HepG2 (cell line): ENCODE data around the gene ATP2B3. TPM values are rescaled to one million over a fixed set of nuclear protein-coding genes. Genes with fewer than 3 reads are reported as not detected.
A peak's percentile ranks its signal among the peaks of the same experiment; 100 is the strongest.

Experiments used
- ATM ChIP-seq: fragments of 450-650 bp; IDR thresholded peaks from 2 replicates; pipeline ENCODE4 v1.7.1; 2017; ENCODE audit warnings: mild to moderate bottlenecking, borderline replicate concordance
- ESRRA ChIP-seq: sonication (generic); formaldehyde crosslinking; IDR thresholded peaks from 2 replicates; pipeline ENCODE4 v1.5.1; 2020; ENCODE audit warnings: mild to moderate bottlenecking, low read depth, missing genetic modification reagents
- GATA4 ChIP-seq: sonication (generic); IDR thresholded peaks from 2 replicates; pipeline ENCODE4 v1.6.1; 2016; ENCODE audit warnings: antibody characterized with exemption, low read depth, borderline replicate concordance
- HDAC1 ChIP-seq: sonication (generic); formaldehyde crosslinking; IDR thresholded peaks from 2 replicates; pipeline ENCODE4 v1.5.1; 2020; ENCODE audit warnings: mild to moderate bottlenecking, missing genetic modification reagents
- HNRNPL ChIP-seq: fragments of 200-400 bp; formaldehyde crosslinking; IDR thresholded peaks from 2 replicates; pipeline ENCODE4 v1.6.1; 2017; ENCODE audit warnings: mild to moderate bottlenecking, low read depth, low read length
- HOXA3 ChIP-seq: sonication (generic); formaldehyde crosslinking; IDR thresholded peaks from 2 replicates; pipeline ENCODE4 v1.5.0; 2020; ENCODE audit warnings: missing genetic modification reagents
- KAT7 ChIP-seq: IDR thresholded peaks from 2 replicates; pipeline ENCODE4 v1.6.1; 2018; ENCODE audit warnings: borderline replicate concordance, missing compliant biosample characterization
- RAD21 ChIP-seq: fragments of 450-650 bp; formaldehyde crosslinking; IDR thresholded peaks from 2 replicates; pipeline ENCODE4 v1.5.0; 2020; ENCODE audit warnings: mild to moderate bottlenecking
- SUZ12 ChIP-seq: fragments of 150-350 bp; IDR thresholded peaks from 2 replicates; pipeline ENCODE4 v1.6.1; 2014; ENCODE audit warnings: low read depth, low read length
- TAF1 ChIP-seq: sonication (generic); formaldehyde crosslinking; IDR thresholded peaks from 2 replicates; pipeline ENCODE4 v1.4.0; 2020; ENCODE audit warnings: missing genetic modification reagents
- ZNF501 ChIP-seq: sonication (generic); formaldehyde crosslinking; IDR thresholded peaks from 2 replicates; pipeline ENCODE4 v1.5.1; 2020; ENCODE audit warnings: mild to moderate bottlenecking, moderate library complexity, missing genetic modification reagents
- ZNF629 ChIP-seq: sonication (generic); formaldehyde crosslinking; conservative IDR thresholded peaks from 2 replicates; pipeline ENCODE4 v1.5.0; 2020; ENCODE audit warnings: missing genetic modification reagents
- ZNF678 ChIP-seq: sonication (generic); formaldehyde crosslinking; IDR thresholded peaks from 2 replicates; pipeline ENCODE4 v1.4.0; 2020; ENCODE audit warnings: mild to moderate bottlenecking, missing genetic modification reagents
- ZNF816 ChIP-seq: sonication (generic); formaldehyde crosslinking; IDR thresholded peaks from 2 replicates; pipeline ENCODE4 v1.8.0; 2022; ENCODE audit warnings: missing genetic modification reagents, mild to moderate bottlenecking, borderline replicate concordance
- polyA plus RNA-seq, 8 experiments: library from polyadenylated mRNA; depleted of rRNA in 3 of 8; stranded (reverse) in 7 of 8; unstranded in 1 of 8; fragments of >200 nt; fragmentation: Illumina TruSeq in 4 of 8; extraction: Trizol in 4 of 8; gene quantifications; 2 replicates each; pipeline versions ENCODE4 v1.2.1 to v1.2.3, GENCODE V29; 2011 to 2016; ENCODE audit warnings: low read depth in 4 of 8, missing spikeins in 1 of 8, mixed read lengths in 1 of 8; ENCODE audit not compliant: insufficient read depth in 1 of 8
- total RNA-seq, 5 experiments: library from RNA; depleted of rRNA; stranded (reverse); fragments of >200 nt; fragmentation: Illumina TruSeq; extraction: Trizol; gene quantifications; 2 replicates each; pipeline ENCODE4 v1.2.3, GENCODE V29; 2016; ENCODE audit warnings: low read depth in 1 of 5
- TF ChIP-seq, protein P1 (sequence below): sonication (generic); formaldehyde crosslinking; IDR thresholded peaks from 2 replicates; pipeline ENCODE4 v1.4.0; 2020; ENCODE audit warnings: missing genetic modification reagents, borderline replicate concordance
- TF ChIP-seq, protein P2 (sequence below): sonication (generic); formaldehyde crosslinking; IDR thresholded peaks from 2 replicates; pipeline ENCODE4 v1.5.0; 2020; ENCODE audit warnings: missing genetic modification reagents
- TF ChIP-seq, protein P3 (sequence below): sonication (generic); formaldehyde crosslinking; IDR thresholded peaks from 2 replicates; pipeline ENCODE4 v1.9.0; 2022; ENCODE audit warnings: missing genetic modification reagents, mild to moderate bottlenecking, borderline replicate concordance
- TF ChIP-seq, protein P4 (sequence below): sonication (generic); formaldehyde crosslinking; IDR thresholded peaks from 2 replicates; pipeline ENCODE4 v1.8.0; 2022; ENCODE audit warnings: mild to moderate bottlenecking, missing genetic modification reagents; ENCODE audit not compliant: insufficient replicate concordance
- TF ChIP-seq, protein P5 (sequence below): sonication (generic); formaldehyde crosslinking; IDR thresholded peaks from 2 replicates; pipeline ENCODE4 v1.4.0; 2020; ENCODE audit warnings: mild to moderate bottlenecking, missing genetic modification reagents
- TF ChIP-seq, protein P6 (sequence below): sonication (generic); formaldehyde crosslinking; IDR thresholded peaks from 2 replicates; pipeline ENCODE4 v1.4.0; 2020; ENCODE audit warnings: missing genetic modification reagents

ATP2B3 gene
- total and polyA plus RNA-seq, 2 of the 13 experiments (the other 11 are each of a cell fraction or from before 2014, with no cell fraction given), result not detected

DNA sequence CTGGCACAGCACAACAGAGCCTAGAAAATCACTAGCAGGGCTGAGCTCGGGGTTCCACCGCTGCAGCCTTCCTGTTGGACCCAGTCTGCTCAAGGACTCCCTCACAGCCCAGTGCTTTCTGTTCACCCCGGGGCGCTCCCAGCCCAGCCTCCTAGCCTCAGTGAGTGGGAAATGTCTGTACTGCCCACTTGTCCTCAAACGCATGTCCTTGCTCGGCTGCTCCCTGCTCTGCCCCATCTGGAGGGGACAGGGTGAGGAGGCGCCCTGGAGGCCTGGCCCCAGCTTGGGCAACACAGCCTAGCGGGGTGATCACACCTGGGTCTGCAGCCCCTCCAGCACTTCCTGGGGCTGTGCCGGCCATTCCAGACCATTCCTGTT lies 93.4 kb downstream of the ATP2B3 start (continued):
- TF ChIP-seq, protein P1, sequence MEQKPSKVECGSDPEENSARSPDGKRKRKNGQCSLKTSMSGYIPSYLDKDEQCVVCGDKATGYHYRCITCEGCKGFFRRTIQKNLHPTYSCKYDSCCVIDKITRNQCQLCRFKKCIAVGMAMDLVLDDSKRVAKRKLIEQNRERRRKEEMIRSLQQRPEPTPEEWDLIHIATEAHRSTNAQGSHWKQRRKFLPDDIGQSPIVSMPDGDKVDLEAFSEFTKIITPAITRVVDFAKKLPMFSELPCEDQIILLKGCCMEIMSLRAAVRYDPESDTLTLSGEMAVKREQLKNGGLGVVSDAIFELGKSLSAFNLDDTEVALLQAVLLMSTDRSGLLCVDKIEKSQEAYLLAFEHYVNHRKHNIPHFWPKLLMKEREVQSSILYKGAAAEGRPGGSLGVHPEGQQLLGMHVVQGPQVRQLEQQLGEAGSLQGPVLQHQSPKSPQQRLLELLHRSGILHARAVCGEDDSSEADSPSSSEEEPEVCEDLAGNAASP (CRISPR knock-in tag), result no peak
- TF ChIP-seq ZNF501 (CRISPR knock-in tag), result 0 out of 2 replicates have a peak, but pooled peaks have one; percentile 12
- no peak for TF ChIP-seq ZNF678 (CRISPR knock-in tag)
- TF ChIP-seq, protein P2, sequence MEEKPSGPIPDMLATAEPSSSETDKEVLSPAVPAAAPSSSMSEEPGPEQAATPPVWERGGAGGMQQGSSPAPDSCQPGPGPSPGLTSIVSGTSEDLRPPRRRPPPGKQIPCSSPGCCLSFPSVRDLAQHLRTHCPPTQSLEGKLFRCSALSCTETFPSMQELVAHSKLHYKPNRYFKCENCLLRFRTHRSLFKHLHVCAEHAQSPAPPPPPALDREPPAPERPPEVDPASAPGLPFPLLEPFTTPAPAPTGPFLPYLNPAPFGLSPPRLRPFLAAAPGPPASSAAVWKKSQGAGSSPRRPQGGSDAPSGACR, result no peak
- TF ChIP-seq, protein P3, sequence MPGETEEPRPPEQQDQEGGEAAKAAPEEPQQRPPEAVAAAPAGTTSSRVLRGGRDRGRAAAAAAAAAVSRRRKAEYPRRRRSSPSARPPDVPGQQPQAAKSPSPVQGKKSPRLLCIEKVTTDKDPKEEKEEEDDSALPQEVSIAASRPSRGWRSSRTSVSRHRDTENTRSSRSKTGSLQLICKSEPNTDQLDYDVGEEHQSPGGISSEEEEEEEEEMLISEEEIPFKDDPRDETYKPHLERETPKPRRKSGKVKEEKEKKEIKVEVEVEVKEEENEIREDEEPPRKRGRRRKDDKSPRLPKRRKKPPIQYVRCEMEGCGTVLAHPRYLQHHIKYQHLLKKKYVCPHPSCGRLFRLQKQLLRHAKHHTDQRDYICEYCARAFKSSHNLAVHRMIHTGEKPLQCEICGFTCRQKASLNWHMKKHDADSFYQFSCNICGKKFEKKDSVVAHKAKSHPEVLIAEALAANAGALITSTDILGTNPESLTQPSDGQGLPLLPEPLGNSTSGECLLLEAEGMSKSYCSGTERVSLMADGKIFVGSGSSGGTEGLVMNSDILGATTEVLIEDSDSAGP, result 0 out of 2 replicates have a peak, but pooled peaks have one; percentile 28
- 0 out of 2 replicates have a peak, but pooled peaks have one; percentile 1 for TF ChIP-seq RAD21
- no peak for TF ChIP-seq ATM
- TF ChIP-seq HDAC1 (CRISPR knock-in tag), result no peak
- TF ChIP-seq, protein P4, sequence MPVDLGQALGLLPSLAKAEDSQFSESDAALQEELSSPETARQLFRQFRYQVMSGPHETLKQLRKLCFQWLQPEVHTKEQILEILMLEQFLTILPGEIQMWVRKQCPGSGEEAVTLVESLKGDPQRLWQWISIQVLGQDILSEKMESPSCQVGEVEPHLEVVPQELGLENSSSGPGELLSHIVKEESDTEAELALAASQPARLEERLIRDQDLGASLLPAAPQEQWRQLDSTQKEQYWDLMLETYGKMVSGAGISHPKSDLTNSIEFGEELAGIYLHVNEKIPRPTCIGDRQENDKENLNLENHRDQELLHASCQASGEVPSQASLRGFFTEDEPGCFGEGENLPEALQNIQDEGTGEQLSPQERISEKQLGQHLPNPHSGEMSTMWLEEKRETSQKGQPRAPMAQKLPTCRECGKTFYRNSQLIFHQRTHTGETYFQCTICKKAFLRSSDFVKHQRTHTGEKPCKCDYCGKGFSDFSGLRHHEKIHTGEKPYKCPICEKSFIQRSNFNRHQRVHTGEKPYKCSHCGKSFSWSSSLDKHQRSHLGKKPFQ (CRISPR knock-in tag), result peak; percentile 60
- no peak for TF ChIP-seq SUZ12
- TF ChIP-seq, protein P5, sequence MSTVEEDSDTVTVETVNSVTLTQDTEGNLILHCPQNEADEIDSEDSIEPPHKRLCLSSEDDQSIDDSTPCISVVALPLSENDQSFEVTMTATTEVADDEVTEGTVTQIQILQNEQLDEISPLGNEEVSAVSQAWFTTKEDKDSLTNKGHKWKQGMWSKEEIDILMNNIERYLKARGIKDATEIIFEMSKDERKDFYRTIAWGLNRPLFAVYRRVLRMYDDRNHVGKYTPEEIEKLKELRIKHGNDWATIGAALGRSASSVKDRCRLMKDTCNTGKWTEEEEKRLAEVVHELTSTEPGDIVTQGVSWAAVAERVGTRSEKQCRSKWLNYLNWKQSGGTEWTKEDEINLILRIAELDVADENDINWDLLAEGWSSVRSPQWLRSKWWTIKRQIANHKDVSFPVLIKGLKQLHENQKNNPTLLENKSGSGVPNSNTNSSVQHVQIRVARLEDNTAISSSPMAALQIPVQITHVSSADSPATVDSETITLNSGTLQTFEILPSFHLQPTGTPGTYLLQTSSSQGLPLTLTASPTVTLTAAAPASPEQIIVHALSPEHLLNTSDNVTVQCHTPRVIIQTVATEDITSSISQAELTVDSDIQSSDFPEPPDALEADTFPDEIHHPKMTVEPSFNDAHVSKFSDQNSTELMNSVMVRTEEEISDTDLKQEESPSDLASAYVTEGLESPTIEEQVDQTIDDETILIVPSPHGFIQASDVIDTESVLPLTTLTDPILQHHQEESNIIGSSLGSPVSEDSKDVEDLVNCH (CRISPR knock-in tag), result no peak
- TF ChIP-seq GATA4, result no peak
- TF ChIP-seq, protein P6, sequence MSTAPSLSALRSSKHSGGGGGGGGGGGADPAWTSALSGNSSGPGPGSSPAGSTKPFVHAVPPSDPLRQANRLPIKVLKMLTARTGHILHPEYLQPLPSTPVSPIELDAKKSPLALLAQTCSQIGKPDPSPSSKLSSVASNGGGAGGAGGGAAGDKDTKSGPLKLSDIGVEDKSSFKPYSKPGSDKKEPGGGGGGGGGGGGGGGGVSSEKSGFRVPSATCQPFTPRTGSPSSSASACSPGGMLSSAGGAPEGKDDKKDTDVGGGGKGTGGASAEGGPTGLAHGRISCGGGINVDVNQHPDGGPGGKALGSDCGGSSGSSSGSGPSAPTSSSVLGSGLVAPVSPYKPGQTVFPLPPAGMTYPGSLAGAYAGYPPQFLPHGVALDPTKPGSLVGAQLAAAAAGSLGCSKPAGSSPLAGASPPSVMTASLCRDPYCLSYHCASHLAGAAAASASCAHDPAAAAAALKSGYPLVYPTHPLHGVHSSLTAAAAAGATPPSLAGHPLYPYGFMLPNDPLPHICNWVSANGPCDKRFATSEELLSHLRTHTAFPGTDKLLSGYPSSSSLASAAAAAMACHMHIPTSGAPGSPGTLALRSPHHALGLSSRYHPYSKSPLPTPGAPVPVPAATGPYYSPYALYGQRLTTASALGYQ (CRISPR knock-in tag), result no peak
- no peak for TF ChIP-seq ZNF629 (CRISPR knock-in tag)
- TF ChIP-seq KAT7 (CRISPR knock-in tag), result no peak
- TF ChIP-seq ESRRA (CRISPR knock-in tag), result 0 out of 2 replicates have a peak, but pooled peaks have one; percentile 18
- TF ChIP-seq HNRNPL, result 0 out of 2 replicates have a peak, but pooled peaks have one; percentile 9
- no peak for TF ChIP-seq ZNF816 (CRISPR knock-in tag)
- TF ChIP-seq HOXA3, result 0 out of 2 replicates have a peak, but pooled peaks have one; percentile 6
- peak; percentile 27; the same call in 1 of the 2 replicates for TF ChIP-seq TAF1 (CRISPR knock-in tag)
